GM23248 (cell line): ENCODE measurements around the gene RUBCNL.

Experiments
- EZH2 ChIP-seq: fragments of 200-600 bp; sonication (generic); IDR thresholded peaks from 2 replicates; pipeline ENCODE4 v1.6.1; 2018; ENCODE audit warnings: antibody characterized with exemption, mild to moderate bottlenecking; ENCODE audit not compliant: insufficient read depth, poor library complexity, severe bottlenecking
- EZH2phosphoT487 ChIP-seq: fragments of 200-600 bp; sonication (generic); IDR thresholded peaks from 2 replicates; pipeline ENCODE4 v1.6.1; 2018; ENCODE audit warnings: antibody characterized with exemption, moderate library complexity, mild to moderate bottlenecking, low read depth; ENCODE audit not compliant: insufficient read depth

GRCh38 chr13:46345866-46346265 lies 41.2 kb downstream of the RUBCNL start:
- TF ChIP-seq EZH2phosphoT487: no peak
- no peak for TF ChIP-seq EZH2
